HEK293 (cell line): ENCODE data around the gene AKR1C1.

ENCODE experiments used
- CTCF ChIA-PET: fragments of 350-600 bp; formaldehyde crosslinking; extraction: SDS; loops from one replicate; lab custom pipeline; 2021; ENCODE audit warnings: antibody characterized with exemption; lab: Yijun Ruan, JAX
- POLR2A ChIA-PET: fragments of 300-600 bp; formaldehyde crosslinking; extraction: SDS; loops from one replicate; lab custom pipeline; 2020; ENCODE audit warnings: antibody characterized with exemption, inconsistent platforms; lab: Yijun Ruan, JAX
- H3K27ac ChIP-seq: fragments of 200-500 bp; sonication (Bioruptor generic); 2 replicates; pipeline ENCODE4 v1.5.1; 2014; ENCODE audit warnings: low read depth, low read length, control low read depth, inconsistent platforms; ENCODE audit errors: extremely low read depth
- H3K36me3 ChIP-seq, 2 experiments: fragments of 200-500 bp in 1 of 2; sonication (Bioruptor generic) in 1 of 2; 1 replicate in 1 of 2; 2 replicates in 1 of 2; pipeline ENCODE4 v1.5.1; 2014 to 2017; ENCODE audit warnings: inconsistent platforms in 2 of 2, low read length in 2 of 2; ENCODE audit not compliant: control insufficient read depth in 2 of 2, insufficient read depth in 1 of 2
- H3K4me1 ChIP-seq: fragments of 200-500 bp; sonication (Bioruptor generic); 2 replicates; pipeline ENCODE4 v1.5.1; 2014; ENCODE audit warnings: mild to moderate bottlenecking, low read length, inconsistent platforms; ENCODE audit not compliant: control insufficient read depth, insufficient read depth
- H3K4me3 ChIP-seq: 2 replicates; pipeline ENCODE4 v1.5.1; 2011; ENCODE audit warnings: low read depth, mild to moderate bottlenecking, control low read depth, low read length, moderate library complexity
- H3K9me3 ChIP-seq: fragments of 200-500 bp; sonication (Bioruptor generic); 2 replicates; pipeline ENCODE4 v1.5.1; 2014; ENCODE audit warnings: low read depth, low read length, inconsistent platforms; ENCODE audit not compliant: control insufficient read depth, insufficient read depth
- CTCF ChIP-seq: fragments of 450-650 bp; formaldehyde crosslinking; IDR thresholded peaks from 2 replicates; pipeline ENCODE4 v1.5.1; 2016; ENCODE audit warnings: missing biosample characterization, missing genetic modification characterization
- GFI1B ChIP-seq: fragments of 450-650 bp; formaldehyde crosslinking; IDR thresholded peaks from 2 replicates; pipeline ENCODE4 v1.5.1; 2016; ENCODE audit warnings: missing biosample characterization, missing genetic modification characterization
- KLF8 ChIP-seq: fragments of 450-650 bp; formaldehyde crosslinking; IDR thresholded peaks from 2 replicates; pipeline ENCODE4 v1.5.1; 2016; ENCODE audit warnings: missing biosample characterization, missing genetic modification characterization
- RBAK ChIP-seq: fragments of 450-650 bp; formaldehyde crosslinking; IDR thresholded peaks from 2 replicates; pipeline ENCODE4 v1.5.1; 2016; ENCODE audit warnings: missing biosample characterization, missing genetic modification characterization
- SP2 ChIP-seq: fragments of 450-650 bp; formaldehyde crosslinking; IDR thresholded peaks from 2 replicates; pipeline ENCODE4 v1.5.1; 2016; ENCODE audit warnings: missing biosample characterization, missing genetic modification characterization
- SP7 ChIP-seq: fragments of 450-650 bp; formaldehyde crosslinking; IDR thresholded peaks from 2 replicates; pipeline ENCODE4 v1.5.1; 2016; ENCODE audit warnings: missing biosample characterization, missing genetic modification characterization
- TSHZ1 ChIP-seq: fragments of 450-650 bp; formaldehyde crosslinking; IDR thresholded peaks from 2 replicates; pipeline ENCODE4 v1.5.1; 2016; ENCODE audit warnings: missing biosample characterization, missing genetic modification characterization, borderline replicate concordance
- ZBTB10 ChIP-seq: fragments of 450-650 bp; formaldehyde crosslinking; IDR thresholded peaks from 2 replicates; pipeline ENCODE4 v1.5.1; 2016; ENCODE audit warnings: missing biosample characterization, missing genetic modification characterization
- ZFHX2 ChIP-seq: fragments of 450-650 bp; formaldehyde crosslinking; conservative IDR thresholded peaks from 2 replicates; pipeline ENCODE4 v1.5.1; 2016; ENCODE audit warnings: missing biosample characterization, missing genetic modification characterization
- ZFP37 ChIP-seq: fragments of 450-650 bp; formaldehyde crosslinking; IDR thresholded peaks from 2 replicates; pipeline ENCODE4 v1.5.1; 2016; ENCODE audit warnings: missing biosample characterization, missing genetic modification characterization
- ZIC2 ChIP-seq: fragments of 450-650 bp; formaldehyde crosslinking; IDR thresholded peaks from 2 replicates; pipeline ENCODE4 v1.5.1; 2016; ENCODE audit warnings: missing biosample characterization, missing genetic modification characterization
- ZNF112 ChIP-seq: fragments of 450-650 bp; formaldehyde crosslinking; IDR thresholded peaks from 2 replicates; pipeline ENCODE4 v1.5.0; 2017; ENCODE audit warnings: missing biosample characterization, missing genetic modification characterization
- ZNF174 ChIP-seq: fragments of 450-650 bp; formaldehyde crosslinking; IDR thresholded peaks from 2 replicates; pipeline ENCODE4 v1.5.0; 2017; ENCODE audit warnings: missing biosample characterization, mild to moderate bottlenecking, missing genetic modification characterization
- ZNF248 ChIP-seq: fragments of 450-650 bp; formaldehyde crosslinking; IDR thresholded peaks from 2 replicates; pipeline ENCODE4 v1.5.1; 2017; ENCODE audit warnings: missing biosample characterization, missing genetic modification characterization
- ZNF311 ChIP-seq: fragments of 450-650 bp; formaldehyde crosslinking; IDR thresholded peaks from 2 replicates; pipeline ENCODE4 v1.5.1; 2017; ENCODE audit warnings: missing biosample characterization, missing genetic modification characterization, borderline replicate concordance
- ZNF324 ChIP-seq: fragments of 450-650 bp; formaldehyde crosslinking; IDR thresholded peaks from 2 replicates; pipeline ENCODE4 v1.5.1; 2016; ENCODE audit warnings: missing biosample characterization, missing genetic modification characterization
- ZNF416 ChIP-seq: fragments of 450-650 bp; formaldehyde crosslinking; IDR thresholded peaks from 2 replicates; pipeline ENCODE4 v1.5.1; 2016; ENCODE audit warnings: missing biosample characterization, missing genetic modification characterization
- ZNF449 ChIP-seq: fragments of 450-650 bp; formaldehyde crosslinking; IDR thresholded peaks from 2 replicates; pipeline ENCODE4 v1.5.1; 2017; ENCODE audit warnings: missing biosample characterization, mild to moderate bottlenecking, missing genetic modification characterization, moderate library complexity
- ZNF48 ChIP-seq: fragments of 450-650 bp; formaldehyde crosslinking; IDR thresholded peaks from 2 replicates; pipeline ENCODE4 v1.5.1; 2016; ENCODE audit warnings: missing biosample characterization, missing genetic modification characterization
- ZNF501 ChIP-seq: fragments of 450-650 bp; formaldehyde crosslinking; IDR thresholded peaks from 2 replicates; pipeline ENCODE4 v1.5.1; 2016; ENCODE audit warnings: missing biosample characterization, missing genetic modification characterization
- ZNF549 ChIP-seq: fragments of 450-650 bp; IDR thresholded peaks from 2 replicates; pipeline ENCODE4 v1.5.1; 2018; ENCODE audit warnings: missing biosample characterization, missing genetic modification characterization, mild to moderate bottlenecking, inconsistent platforms, moderate library complexity
- ZNF623 ChIP-seq: fragments of 450-650 bp; formaldehyde crosslinking; IDR thresholded peaks from 2 replicates; pipeline ENCODE4 v1.5.1; 2016; ENCODE audit warnings: missing biosample characterization, missing genetic modification characterization
- ZNF626 ChIP-seq: fragments of 450-650 bp; sonication (Bioruptor Pico); formaldehyde crosslinking; IDR thresholded peaks from 2 replicates; pipeline ENCODE4 v1.5.1; 2018; ENCODE audit warnings: missing biosample characterization, missing genetic modification characterization, inconsistent platforms
- ZNF664 ChIP-seq: fragments of 450-650 bp; formaldehyde crosslinking; IDR thresholded peaks from 2 replicates; pipeline ENCODE4 v1.5.1; 2016; ENCODE audit warnings: missing biosample characterization, missing genetic modification characterization
- ZNF785 ChIP-seq: fragments of 450-650 bp; formaldehyde crosslinking; IDR thresholded peaks from 2 replicates; pipeline ENCODE4 v1.5.1; 2016; ENCODE audit warnings: missing biosample characterization, missing genetic modification characterization
- ZSCAN30 ChIP-seq: fragments of 450-650 bp; IDR thresholded peaks from 2 replicates; pipeline ENCODE4 v1.5.1; 2018; ENCODE audit warnings: missing biosample characterization, mild to moderate bottlenecking, missing genetic modification characterization, moderate library complexity

AKR1C1 gene

GRCh38 chr10:4943821-4944220 is 19.4 kb upstream of the AKR1C1 start:
- no peak overlapping the region for H3K27ac ChIP-seq
- H3K4me1 ChIP-seq = no peaks in the 10 kb centered on the region
- H3K36me3 ChIP-seq = no peaks in the 10 kb centered on the region
- no peak overlapping the region for H3K4me3 ChIP-seq
- no peaks in the 10 kb centered on the region for H3K9me3 ChIP-seq
- TF ChIP-seq ZNF48 (tag by site-specific recombination) (no peak), ZNF416 (tag by site-specific recombination) (no peak), ZNF324 (no peak), RBAK (tag by site-specific recombination) (no peak), SP7 (tag by site-specific recombination) (no peak), GFI1B (tag by site-specific recombination) (no peak), ZNF311 (tag by site-specific recombination) (no peak), ZNF623 (tag by site-specific recombination) (no peak), ZNF626 (tag by site-specific recombination) (no peak), ZIC2 (tag by site-specific recombination) (no peak), ZNF785 (tag by site-specific recombination) (no peak), ZNF112 (tag by site-specific recombination) (no peak), ZNF664 (tag by site-specific recombination) (no peak), ZNF248 (tag by site-specific recombination) (no peak)
- ChIA-PET POLR2A (no interaction called here), CTCF (no interaction called here)

DNA sequence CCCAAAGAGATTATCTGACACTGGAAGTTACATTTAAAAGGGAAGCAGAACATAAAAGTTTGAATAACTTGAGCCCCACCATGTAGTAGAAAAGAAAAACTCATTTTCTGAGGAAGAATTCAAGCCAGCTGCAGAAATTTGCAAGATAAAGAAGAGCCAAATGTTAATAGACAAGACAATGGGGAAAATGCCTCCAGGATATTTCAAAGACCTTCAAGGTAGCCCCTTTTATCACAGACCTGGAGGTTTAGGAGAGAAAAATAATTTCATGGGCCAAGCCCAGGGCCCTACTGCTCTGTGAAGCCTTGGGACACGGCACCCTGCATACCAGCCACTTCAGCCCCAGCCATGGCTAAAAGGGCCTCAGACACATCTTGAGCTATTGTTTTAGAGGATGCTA is 18.4 kb upstream of the AKR1C1 start:
- Histone ChIP-seq H3K27ac (no peak overlapping the region), H3K36me3 (no peaks in the 10 kb centered on the region), H3K4me1 (no peaks in the 10 kb centered on the region), H3K4me3 (no peak overlapping the region), H3K9me3 (no peaks in the 10 kb centered on the region)
- CTCF ChIA-PET = interaction anchor here (0.6 kb wide), 1 partner anchor 593 kb away, joined by 4 read pairs; no protein-coding TSS in a partner anchor
- POLR2A ChIA-PET = no interaction called here
- TF ChIP-seq SP2 (tag by site-specific recombination) (no peak), ZNF549 (tag by site-specific recombination) (no peak), ZNF449 (tag by site-specific recombination) (no peak), CTCF (tag by site-specific recombination) (no peak), TSHZ1 (tag by site-specific recombination) (no peak), ZSCAN30 (tag by site-specific recombination) (no peak), ZFP37 (tag by site-specific recombination) (no peak), ZNF501 (no peak), ZNF311 (tag by site-specific recombination) (no peak), ZNF174 (tag by site-specific recombination) (no peak), ZFHX2 (tag by site-specific recombination) (no peak), ZBTB10 (tag by site-specific recombination) (no peak), KLF8 (tag by site-specific recombination) (no peak)
